ENCODE data around the gene SH3RF3. TPM values are rescaled to one million over a fixed set of nuclear protein-coding genes. Genes with fewer than 3 reads are reported as not detected.

The SH3RF3 gene
- total RNA-seq, 1 donor from 2014 or later, result 0.28 TPM

DNA sequence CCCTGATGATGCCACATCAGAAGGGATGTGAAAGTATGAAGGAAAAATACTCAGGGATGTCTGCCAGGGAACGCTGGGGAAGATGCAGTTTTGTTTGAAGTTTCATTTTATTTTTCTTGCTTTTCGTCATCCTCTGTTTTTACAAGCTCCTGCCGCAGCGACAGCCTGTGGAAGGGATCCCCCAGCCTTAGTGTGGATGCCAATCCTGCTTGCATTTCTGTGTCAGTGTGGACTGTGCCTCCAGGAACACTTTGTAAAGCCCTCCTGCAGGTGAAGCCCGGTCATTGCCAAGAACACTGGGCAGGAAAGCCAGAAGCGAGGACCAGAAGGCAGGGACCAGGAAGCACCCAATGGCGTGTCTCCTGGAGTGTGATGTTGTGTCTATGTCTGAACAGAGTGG, 250.5 kb downstream of the SH3RF3 start:
- H4K20me1 ChIP-seq (ENCODE audit: low read depth), result no peaks in the 10 kb centered on the region
- H3K9ac ChIP-seq, result no peak overlapping the region
- Mint-ChIP-seq H3K36me3 (peaks cover 2% of the 10 kb centered on the region), H3K27me3 (ENCODE audit: insufficient read depth, low read depth) (peaks cover 9% of the 10 kb centered on the region), H3K4me3 (no peak overlapping the region), H3K9me3 (peaks cover 2% of the 10 kb centered on the region), H3K4me1 (peaks cover 11% of the 10 kb centered on the region), H3K27ac (no peak overlapping the region)
- no peaks in the 10 kb centered on the region for H3K27me3 ChIP-seq
- H3K4me1 ChIP-seq, result peaks cover 10% of the 10 kb centered on the region
- no peaks in the 10 kb centered on the region for H3K36me3 ChIP-seq
- no peak overlapping the region for H3K4me2 ChIP-seq
- no peak overlapping the region for H3K4me3 ChIP-seq
- H3F3A ChIP-seq (ENCODE audit: low read depth), result no peaks in the 10 kb centered on the region
- H3K79me2 ChIP-seq (ENCODE audit: low read depth), result no peaks in the 10 kb centered on the region
- H2AFZ ChIP-seq (replicated peaks), result no peak overlapping the region
- H3K27ac ChIP-seq, result no peak overlapping the region
- no peak for DNase-seq (ENCODE audit: low spot score)
- TF ChIP-seq EZH2phosphoT487 (IDR thresholded peaks at IDR 0.05) (no peak), EZH2 (IDR thresholded peaks at IDR 0.05) (no peak)
- TF ChIP-seq, protein P1, sequence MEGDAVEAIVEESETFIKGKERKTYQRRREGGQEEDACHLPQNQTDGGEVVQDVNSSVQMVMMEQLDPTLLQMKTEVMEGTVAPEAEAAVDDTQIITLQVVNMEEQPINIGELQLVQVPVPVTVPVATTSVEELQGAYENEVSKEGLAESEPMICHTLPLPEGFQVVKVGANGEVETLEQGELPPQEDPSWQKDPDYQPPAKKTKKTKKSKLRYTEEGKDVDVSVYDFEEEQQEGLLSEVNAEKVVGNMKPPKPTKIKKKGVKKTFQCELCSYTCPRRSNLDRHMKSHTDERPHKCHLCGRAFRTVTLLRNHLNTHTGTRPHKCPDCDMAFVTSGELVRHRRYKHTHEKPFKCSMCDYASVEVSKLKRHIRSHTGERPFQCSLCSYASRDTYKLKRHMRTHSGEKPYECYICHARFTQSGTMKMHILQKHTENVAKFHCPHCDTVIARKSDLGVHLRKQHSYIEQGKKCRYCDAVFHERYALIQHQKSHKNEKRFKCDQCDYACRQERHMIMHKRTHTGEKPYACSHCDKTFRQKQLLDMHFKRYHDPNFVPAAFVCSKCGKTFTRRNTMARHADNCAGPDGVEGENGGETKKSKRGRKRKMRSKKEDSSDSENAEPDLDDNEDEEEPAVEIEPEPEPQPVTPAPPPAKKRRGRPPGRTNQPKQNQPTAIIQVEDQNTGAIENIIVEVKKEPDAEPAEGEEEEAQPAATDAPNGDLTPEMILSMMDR (IDR thresholded peaks at IDR 0.05), result no peak
- no peaks in the 10 kb centered on the region for H3K9me3 ChIP-seq (ENCODE audit: low read depth)

DNA sequence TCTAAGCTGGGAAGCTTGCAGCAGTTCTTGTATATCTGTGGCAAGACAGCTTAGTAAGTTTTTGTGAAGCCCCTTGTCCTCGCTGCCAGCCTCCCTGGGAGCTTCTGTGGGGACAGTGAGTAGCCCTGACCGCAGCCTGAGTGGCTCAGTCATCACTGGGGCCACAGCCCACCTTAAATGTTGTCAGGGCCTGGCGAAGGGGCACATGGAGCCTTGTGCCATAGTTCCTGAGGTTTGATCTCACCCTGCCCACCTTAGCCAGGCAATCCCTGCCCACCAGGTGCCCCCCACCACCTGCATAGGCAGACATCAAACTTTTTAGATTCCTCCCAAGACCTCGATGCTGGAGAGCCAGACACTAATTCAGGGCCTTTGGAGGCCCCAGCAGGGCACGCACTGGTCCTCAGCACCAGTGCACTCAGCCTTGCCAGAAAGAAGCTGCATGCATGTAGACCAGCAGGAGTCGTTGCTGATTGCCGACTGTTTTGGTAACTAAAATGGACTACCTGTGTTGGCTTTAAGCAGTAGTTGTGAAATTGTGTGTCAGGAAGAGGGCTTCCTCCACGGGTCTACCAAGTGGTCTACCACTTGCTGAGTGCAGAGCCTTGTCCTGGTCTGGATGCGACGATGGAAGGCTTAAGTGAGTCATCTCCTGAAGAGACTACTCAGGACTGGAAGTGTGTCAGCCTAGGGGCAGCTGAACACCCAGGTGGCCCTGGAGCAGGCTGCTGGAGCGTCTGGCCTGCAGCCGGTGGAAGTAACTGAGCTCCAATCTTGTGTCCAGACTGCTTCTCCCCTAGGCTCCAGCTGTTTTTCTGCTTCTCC, 251.7 kb downstream of the SH3RF3 start:
- Histone ChIP-seq H4K20me1 (ENCODE audit: low read depth) (no peaks in the 10 kb centered on the region), H2AFZ (replicated peaks) (no peak overlapping the region), H3K4me2 (no peak overlapping the region), H3F3A (ENCODE audit: low read depth) (no peaks in the 10 kb centered on the region), H3K9ac (no peak overlapping the region), H3K27ac (no peak overlapping the region), H3K4me1 (peaks cover 10% of the 10 kb centered on the region), H3K79me2 (ENCODE audit: low read depth) (no peaks in the 10 kb centered on the region), H3K9me3 (ENCODE audit: low read depth) (no peaks in the 10 kb centered on the region), H3K36me3 (no peaks in the 10 kb centered on the region), H3K4me3 (no peak overlapping the region), H3K27me3 (no peaks in the 10 kb centered on the region)
- H3K4me1 Mint-ChIP-seq, result peaks cover 20% of the 10 kb centered on the region
- TF ChIP-seq EZH2phosphoT487 (IDR thresholded peaks at IDR 0.05), result no peak
- TF ChIP-seq EZH2 (IDR thresholded peaks at IDR 0.05), result no peak
- TF ChIP-seq, protein P1 (IDR thresholded peaks at IDR 0.05), result no peak
- peaks cover 14% of the 10 kb centered on the region for H3K27me3 Mint-ChIP-seq (ENCODE audit: insufficient read depth, low read depth)
- no peak overlapping the region for H3K4me3 Mint-ChIP-seq
- H3K9me3 Mint-ChIP-seq, result peaks cover 2% of the 10 kb centered on the region
- no peaks in the 10 kb centered on the region for H3K36me3 Mint-ChIP-seq
- H3K27ac Mint-ChIP-seq, result no peak overlapping the region
- DNase-seq (ENCODE audit: low spot score), result no peak

DNA sequence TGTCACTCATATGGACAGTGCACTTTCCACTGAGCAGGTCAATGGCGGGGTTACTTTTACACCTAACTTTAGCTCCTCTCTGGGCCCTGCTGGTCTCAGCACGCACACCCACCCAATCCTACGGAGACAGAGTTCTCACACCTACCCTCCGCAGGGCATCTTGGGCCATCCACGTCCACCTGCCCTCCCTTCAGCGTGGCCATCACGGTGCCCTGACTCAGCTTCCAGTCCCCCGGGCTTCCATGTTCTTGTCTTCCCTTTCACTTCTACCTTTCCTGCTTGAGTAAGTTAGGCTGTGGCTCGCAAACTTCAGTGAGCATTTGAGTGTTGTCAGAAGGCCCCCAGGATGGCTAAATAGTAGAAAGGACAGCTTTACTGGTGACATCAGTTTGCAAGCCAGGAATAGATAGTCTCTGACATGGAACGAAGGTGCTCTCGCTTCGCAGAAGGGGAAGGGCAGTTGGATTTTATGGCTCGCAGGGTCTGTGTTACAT, 252.4 kb downstream of the SH3RF3 start:
- no peaks in the 10 kb centered on the region for H3K36me3 ChIP-seq
- DNase-seq (ENCODE audit: low spot score), result no peak
- H3K27me3 ChIP-seq, result no peaks in the 10 kb centered on the region
- H3F3A ChIP-seq (ENCODE audit: low read depth), result peaks cover 5% of the 10 kb centered on the region
- H3K9ac ChIP-seq, result no peak overlapping the region
- Mint-ChIP-seq H3K27ac (no peak overlapping the region), H3K9me3 (peaks cover under 1% of the 10 kb centered on the region), H3K27me3 (ENCODE audit: insufficient read depth, low read depth) (peaks cover 19% of the 10 kb centered on the region), H3K4me3 (no peak overlapping the region), H3K36me3 (no peaks in the 10 kb centered on the region), H3K4me1 (peaks cover 26% of the 10 kb centered on the region)
- no peak overlapping the region for H3K4me3 ChIP-seq
- no peaks in the 10 kb centered on the region for H4K20me1 ChIP-seq (ENCODE audit: low read depth)
- H3K4me2 ChIP-seq, result no peak overlapping the region
- H3K4me1 ChIP-seq, result peaks cover 16% of the 10 kb centered on the region
- H3K27ac ChIP-seq, result no peak overlapping the region
- H3K9me3 ChIP-seq (ENCODE audit: low read depth), result no peaks in the 10 kb centered on the region
- H2AFZ ChIP-seq (replicated peaks), result no peak overlapping the region
- TF ChIP-seq EZH2phosphoT487 (IDR thresholded peaks at IDR 0.05) (no peak), EZH2 (IDR thresholded peaks at IDR 0.05) (no peak)
- TF ChIP-seq, protein P1 (IDR thresholded peaks at IDR 0.05), result no peak
- no peaks in the 10 kb centered on the region for H3K79me2 ChIP-seq (ENCODE audit: low read depth)
